SIG-M5 (cell line): ENCODE results near the gene RPS25.
"Not testable (repeated sequence)": the region's sequence is repeated elsewhere in the genome, so short reads cannot be mapped to it uniquely, and the experiment has no call there.

Experiments used
- DNase-seq: peaks from one replicate; lab custom pipeline; 2025; lab: John Stamatoyannopoulos, UW

The RPS25 gene

DNA sequence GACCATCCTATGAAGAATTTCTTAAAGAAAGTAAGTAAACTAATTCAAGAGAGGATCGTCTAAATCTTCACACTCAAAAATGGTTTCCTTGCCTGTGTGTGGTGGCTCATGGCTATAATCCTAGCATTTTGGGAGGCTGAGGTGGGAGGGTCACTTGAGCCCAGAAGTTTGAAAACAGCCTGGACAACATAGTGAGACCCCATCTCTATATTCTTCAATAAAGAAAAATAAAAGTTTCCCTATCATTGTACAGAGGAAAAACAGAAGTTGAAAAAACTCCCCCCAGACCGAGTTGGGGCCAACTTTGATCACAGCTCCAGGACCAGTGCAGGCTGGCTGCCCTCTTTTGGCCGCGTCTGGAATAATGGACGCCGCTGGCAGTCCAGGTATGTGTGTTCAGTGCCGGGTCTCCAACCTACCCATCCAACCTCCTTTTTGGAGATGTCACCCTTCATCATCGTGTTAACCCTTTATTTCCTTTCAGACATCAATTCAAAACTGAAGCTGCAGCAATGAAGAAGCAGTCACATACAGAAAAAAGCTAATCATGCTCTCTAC, 3.0 kb downstream of the RPS25 start:
- DNase-seq, result no peak

DNA sequence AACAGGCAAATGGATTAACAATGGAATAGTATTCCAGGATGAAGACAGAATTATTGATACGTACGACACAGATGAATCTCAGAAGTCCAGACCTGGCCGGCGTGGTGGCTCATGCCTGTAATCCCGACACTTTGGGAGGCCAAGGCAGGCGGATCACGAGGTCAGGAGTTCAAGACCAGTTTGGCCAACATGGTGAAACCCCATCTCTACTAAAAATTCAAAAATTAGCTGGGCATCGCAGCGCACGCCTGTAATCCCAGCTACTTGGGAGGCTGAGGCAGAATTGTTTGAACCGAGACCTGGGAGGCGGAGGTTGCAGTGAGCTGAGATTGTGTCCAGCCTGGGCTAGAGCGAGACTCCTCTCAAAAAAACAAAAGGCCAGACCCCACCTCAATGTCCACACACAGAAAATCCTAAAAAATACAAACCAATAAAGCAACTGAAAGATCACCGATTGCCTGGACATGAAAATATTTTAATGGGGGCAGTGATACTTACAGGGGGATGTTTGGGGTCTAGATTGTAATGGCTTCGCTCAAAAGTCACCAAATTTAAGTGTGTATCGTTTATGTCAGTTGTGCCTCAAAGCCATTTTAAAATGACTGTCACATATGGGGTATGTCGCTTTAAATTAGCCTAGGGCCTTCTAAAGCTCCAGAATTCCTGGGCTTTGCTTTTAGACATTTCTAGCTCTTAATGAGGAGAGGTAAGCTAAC, 3.8 kb downstream of the RPS25 start:
- no peak for DNase-seq

DNA sequence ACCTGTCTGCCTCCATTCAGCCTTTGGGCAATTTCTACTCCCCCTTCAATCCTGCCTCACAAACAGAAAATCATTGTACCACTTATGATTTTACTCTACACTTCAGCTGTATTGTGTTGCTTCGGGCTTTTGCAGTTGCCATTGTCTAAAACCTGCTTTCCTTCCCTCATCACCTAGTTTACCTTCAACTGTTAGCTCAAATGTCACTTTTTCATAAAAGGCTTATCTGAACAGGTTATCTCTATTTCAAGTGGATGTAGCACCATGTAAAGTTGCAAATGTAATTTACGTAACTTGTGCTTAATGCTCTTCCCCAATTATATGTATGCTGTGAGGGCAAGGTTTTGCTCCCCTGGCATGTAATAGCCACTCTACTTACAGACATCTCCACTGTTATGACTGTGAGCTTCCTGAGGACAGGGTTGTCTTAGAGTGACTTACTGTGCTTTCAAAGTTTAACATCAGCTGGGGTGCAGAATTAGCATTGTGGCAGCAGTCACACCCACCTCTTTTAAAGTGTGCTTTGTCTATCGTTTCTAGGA, 5.4 kb downstream of the RPS25 start:
- no peak for DNase-seq

DNA sequence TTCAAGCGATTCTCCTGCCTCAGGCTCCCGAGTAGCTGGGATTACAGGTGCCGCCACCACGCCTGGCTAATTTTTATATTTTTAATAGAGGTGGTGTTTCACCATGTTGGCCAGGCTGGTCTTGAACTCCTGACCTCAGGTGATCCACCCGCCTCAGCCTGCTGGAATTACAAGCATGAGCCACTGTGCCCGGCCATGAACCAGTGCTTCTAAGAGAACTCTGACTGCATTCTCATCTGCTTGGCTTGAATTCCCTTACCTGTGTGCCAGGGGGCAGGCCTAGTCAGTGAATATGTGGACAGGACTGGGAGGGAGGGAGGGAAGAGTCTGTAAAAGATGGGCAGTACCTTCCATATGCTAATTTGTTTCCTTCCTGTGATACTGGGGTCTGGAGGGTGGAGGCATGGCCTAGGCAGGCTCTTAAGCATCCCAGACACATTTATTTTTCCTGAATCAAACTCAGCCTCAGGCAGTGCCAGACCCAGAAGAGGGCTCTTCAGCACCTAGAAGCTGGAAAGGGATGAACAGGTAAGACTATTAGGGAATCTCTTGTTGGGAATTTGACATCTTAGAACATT, 6.6 kb downstream of the RPS25 start:
- no peak for DNase-seq

DNA sequence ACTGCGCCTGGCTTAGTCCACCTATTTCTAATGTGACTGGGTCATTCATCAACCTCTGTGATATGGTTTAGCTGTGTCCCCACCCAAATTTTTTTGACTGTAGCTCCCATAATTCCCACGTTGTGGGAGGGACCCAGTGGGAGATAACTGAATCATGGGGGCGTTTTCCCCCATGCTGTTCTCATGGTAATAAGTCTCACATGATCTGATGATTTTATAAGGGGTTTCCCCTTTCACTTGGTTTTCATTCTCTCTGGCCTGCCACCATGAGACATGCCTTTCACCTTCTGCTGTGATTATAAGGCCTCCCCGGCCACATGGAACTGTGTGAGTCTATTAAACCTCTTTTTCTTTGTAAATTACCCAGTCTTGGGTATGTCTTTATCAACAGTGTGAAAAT, 11.5 kb downstream of the RPS25 start:
- DNase-seq, result no peak

DNA sequence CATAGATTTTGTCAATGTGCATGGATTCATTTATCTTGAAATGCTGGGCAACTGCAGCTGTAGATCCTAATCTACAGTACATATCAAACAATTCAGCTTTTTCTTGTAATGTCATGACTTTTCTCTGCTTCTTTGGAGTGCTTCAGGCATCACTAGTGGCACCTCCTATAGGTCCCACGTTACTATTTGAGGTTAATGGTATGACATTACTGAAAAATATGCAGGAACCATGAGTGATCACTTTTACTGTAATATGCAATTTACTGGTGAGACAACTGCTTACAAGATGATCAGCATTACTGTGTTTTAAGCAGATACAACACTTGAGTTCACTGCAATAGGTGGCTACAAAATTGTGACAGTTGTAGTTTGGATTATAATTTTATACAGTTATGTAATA, 17.2 kb downstream of the RPS25 start:
- no peak for DNase-seq

DNA sequence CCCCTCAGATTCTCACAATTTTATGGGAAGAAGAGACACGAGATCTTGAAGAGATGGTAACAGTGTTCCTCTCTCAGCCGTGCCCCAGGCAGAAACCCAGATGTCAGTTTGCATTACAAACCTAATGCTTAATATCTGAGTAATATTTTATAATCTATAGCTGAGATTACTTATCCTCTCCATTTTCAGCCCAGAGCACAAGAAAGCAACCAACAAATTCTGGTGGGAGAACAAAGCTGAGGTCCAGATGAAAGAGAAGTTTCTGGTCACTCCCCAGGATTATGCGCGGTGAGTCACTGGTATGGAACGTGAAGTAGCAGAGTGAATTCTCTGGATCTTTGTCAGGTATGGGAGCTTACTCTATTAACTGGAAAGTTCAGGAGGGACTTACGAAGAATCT, 19.3 kb downstream of the RPS25 start:
- DNase-seq, result no peak

DNA sequence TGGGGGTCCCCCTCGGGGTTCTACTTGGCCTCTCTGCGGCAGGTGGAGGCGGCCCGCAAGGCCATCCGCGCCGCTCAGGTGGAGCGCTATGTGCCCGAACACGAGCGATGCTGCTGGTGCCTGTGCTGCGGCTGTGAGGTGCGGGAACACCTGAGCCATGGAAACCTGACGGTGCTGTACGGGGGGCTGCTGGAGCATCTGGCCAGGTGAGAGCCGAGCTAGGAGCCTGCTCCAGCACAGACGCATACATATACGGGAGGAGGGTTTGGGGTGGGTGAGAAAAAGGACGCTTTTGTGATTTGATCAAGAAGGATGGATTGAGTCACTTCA, 19.8 kb downstream of the RPS25 start:
- no peak for DNase-seq

DNA sequence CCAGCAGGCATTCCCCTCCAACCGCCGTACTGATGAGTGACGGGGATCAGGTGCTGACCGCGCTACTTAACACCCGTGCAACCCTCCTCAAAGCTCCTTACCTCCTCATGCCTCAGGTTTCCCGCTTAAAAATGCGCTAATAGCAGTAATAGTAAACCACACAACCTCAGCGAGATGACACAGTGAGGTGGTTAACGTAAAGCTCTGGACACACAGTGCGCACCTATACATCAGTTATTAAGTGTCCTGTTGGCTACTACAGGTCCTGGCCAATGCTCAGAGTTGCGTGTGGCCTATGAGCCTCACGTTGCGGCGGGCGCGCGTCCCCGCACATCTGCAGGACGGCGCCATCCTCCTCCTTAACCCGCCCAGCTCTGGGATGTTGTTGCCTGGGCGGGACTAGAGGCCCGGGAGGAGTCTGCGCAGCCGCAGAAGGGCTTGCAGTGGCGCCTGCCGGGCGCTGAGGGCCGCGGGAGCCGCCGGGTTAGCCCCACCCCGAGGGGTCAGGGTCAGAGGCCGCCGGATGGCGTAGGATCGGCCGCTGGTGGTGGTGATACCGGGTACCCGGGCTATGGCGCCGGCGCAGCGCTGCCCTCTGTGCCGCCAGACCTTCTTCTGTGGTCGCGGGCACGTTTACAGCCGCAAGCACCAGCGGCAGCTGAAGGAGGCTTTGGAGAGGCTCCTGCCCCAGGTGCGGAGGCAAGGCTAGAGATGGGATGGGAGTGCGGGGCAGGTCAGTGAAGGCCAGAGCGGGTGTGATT, 20.3 kb downstream of the RPS25 start, which contains the start of gene CENATAC:
TSS of gene CENATAC (plus strand) at position 512 of the 761 bp plus-strand sequence. CDS start at position 572, 60 bp downstream.
- DNase-seq, result no peak

DNA sequence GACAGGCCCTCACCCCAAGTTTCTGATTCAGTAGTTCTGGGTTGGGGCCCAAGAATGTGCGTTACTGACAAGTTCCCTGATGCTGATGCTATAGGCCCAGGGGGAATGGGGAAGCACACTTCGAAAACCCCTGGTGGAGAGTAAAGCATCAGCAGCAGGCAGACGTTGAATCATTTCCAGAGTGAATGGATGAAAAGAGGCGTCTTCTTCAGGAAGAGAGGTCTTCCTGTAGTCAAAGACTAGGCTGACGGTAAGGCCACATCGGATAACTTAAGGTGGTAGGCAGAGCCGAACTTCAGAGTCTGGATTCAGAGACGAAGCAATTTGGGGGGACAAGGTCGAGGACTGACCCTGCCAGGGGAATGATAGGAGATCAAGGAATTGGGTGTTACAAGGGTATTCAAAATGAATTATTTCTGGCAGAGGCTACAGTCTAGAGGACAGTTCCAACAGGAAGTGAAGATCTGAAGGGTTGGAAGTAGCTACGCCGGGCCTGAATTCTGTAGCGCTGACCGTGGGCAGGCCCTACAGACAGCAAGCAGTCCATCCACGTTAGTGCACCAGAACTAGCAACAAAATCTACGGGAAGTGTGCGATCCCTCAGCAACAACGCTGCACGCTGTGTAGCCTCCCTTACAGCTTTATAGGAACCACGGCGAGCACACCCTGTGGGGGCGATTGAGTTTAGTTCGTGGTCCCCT, 21.1 kb downstream of the RPS25 start:
- no peak for DNase-seq

DNA sequence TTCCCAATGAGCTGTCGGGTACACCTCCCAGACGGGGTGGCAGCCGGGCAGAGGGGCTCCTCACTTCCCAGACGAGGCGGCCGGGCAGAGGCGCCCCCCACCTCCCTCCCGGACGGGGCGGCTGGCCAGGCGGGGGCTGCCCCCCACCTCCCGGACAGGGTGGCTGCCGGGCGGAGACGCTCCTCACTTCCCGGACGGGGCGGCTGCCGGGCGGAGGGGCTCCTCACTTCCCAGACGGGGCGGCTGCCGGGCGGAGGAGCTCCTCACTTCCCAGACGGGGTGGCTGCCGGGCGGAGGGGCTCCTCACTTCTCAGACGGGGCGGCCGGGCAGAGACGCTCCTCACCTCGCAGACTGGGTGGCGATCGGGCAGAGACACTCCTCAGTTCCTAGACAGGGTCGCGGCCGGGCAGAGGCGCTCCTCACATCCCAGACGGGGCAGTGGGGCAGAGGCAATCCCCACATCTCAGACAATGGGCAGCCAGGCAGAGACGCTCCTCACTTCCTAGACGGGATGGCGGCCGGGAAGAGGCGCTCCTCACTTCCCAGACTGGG, 26.6 kb downstream of the RPS25 start:
- DNase-seq, result not testable (repeated sequence)

DNA sequence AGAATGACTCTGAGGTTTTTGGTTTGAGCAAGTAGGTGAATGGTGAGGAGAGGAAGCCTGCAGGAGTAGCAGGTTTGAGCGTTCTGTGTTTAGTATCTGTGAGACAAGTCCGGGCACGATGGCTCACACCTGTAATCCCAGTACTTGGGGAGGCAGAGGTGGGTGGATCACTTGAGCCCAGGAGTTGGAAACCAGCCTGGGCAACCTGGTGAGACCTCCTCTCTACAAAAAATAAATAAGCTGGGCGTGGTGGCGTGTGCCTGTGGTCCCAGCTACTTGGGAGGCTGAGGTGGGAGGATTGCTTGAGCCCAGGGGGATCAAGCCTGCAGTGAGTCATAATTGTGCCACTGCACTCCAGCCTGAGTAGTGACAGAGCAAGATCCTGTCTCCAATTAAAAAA, 29.9 kb downstream of the RPS25 start:
- DNase-seq, result no peak

DNA sequence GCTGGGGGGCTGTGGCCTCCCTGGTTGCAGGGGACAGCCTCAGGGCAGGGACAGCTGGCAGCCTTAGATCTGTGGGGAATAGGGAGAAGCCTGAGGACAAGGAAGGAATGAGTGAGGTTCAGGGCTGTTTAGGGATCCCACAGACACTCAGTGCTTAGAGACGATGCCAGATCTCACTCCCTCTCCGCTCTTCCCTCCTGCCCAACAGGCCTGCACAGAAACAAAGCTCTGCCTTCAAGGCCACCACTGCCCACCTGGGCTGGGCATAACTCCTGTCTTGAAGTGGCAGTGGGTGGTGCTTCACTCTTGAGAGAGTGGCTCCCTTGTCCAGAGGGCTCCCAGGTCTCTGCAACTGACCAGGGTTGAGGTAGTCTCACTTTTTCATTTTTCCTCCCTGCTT, 33.3 kb downstream of the RPS25 start:
- DNase-seq, result no peak

DNA sequence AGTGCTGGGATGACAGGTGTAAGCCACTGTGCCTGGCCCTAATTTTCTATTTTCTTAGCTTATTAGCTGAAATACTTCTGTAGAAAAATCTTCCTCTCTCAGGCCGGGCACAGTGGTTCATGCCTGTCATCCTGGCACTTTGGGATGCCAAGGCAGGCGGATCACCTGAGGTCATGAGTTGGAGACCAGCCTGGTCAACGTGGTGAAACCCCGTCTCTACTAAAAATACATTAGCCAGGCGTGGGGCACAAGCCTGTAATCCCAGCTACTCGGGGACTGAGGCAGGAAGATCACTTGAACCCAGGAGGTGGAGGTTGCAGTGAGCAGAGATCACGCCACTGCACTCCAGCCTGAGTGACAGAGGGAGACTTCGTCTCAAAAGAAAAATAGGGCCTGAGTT, 33.8 kb downstream of the RPS25 start:
- not testable (repeated sequence) for DNase-seq

DNA sequence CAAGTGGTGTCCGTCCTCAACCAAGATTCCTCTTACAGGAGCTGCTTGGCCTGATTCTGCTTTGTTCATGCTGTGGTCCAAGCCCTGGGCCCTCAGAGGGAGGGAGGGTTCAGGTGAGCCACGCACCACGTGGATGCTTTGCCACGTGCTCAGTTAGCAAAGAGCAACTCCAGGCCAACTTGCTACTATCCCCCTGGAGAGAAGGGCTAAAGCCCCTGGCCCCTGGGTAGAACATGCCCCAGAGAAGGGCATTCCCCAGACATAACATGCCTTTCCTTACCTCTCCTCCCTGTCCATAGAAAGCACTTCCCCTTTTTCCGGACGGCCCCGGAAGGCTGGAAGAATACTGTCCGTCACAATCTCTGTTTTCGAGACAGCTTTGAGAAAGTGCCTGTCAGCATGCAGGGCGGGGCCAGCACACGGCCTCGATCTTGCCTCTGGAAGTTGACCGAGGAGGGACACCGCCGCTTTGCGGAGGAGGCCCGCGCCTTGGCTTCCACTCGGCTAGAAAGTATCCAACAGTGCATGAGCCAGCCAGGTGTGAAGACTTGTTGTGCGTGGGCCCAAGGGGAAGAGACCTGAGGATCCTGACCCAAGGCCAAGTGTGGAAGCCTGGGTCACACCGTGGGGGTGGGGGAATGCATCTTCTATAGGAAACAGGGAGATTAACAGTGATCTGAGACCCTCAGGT, 37.8 kb downstream of the RPS25 start:
- DNase-seq, result no peak

DNA sequence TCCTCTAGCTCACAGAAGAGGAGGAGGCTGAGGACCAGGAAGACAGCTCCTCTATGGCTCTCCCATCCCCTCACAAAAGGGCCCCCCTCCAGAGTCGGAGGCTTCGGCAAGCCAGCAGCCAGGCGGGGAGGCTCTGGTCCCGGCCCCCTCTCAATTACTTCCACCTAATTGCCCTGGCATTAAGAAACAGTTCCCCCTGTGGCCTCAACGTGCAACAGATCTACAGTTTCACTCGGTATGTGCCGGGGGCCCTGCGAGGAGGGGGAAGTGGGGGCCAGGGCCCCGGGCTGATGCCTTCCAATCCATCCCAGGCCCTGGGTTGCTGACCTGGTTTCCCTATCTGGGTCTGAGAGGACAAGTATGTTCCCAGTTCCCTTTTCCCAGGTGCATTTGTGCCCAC, 38.7 kb downstream of the RPS25 start:
- no peak for DNase-seq

DNA sequence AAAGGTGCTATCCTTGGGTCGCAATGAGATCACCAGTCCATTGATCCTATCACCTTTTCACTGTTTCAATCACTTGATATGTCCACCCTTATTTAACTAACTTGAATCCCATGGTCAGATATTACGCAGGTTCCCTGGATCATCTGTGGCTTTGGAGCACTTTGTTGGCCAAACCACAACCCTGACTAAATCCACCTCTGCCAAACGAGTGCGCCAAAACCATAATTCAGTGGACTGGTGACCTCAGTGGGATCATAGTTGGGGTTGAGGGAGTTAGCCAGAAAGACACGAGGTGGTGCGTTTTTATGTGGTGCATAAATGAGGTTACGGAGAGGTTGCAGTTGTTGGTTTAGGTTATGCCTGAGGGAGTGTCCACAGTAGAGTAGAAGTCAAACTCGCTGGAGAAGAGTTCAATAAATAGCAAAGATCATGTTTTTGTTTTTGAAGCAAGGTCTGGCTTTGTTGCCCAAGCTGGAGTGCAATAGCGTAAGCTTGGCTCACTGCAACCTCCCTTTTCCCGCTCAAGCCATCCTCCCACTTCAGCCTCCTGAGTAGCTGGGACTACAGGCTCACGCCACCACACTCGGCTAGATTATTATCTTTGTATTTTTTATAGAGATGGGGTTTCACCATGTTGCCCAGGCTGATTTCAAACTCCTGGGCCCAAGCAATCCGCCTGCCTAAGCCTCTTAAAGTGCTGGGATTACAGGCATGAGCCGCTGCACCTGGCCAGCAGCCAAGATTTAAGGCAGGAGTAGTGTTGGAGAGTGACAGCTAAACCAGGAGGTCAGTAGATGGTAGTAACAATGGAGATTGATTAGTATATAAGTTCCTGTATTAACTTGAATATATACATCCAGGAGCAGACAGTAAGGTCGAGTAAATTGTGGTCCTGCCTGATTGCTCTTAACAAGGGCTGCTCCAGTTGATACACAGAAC, 42.1 kb downstream of the RPS25 start:
- DNase-seq, result no peak

DNA sequence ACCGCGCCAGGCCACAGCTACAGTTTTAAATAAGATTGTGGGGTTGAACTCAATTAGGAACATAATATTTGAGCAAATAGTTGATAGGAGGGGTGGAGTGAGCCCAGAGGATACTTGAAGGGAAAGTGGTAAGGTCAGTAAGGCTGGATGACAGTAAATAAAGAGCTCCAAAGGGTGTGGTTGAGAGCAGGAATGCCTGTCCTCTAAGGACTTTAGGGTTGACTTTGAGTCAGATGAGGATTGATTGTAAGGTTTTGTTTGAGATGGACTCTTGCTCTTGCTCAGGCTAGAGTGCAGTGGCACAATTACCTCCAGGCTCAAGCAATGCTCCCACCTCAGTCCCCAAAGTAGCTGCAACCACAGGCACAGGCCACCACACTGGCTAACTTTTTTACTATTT, 44.2 kb downstream of the RPS25 start:
- DNase-seq, result no peak

DNA sequence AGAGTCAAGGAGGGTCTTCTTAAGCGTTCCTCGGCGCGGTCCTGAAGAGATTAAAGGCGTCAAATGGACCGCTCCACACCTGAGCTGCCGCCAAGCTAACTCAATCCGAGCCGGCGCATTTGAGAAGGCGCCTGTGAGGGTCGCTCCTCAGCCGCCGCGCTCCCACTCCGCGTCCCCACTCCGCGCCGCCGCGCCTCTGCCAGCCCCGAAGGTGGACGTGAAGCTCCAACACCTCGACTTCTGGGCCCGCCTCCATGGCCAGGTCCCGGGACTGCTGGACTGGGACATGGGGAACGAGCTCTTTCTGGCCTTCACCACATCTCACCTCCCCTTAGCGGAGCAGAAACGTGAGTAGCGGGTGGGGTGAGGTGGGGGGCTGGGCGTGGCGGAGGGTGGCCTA, 46.5 kb downstream of the RPS25 start, which contains the start of gene FOXR1:
TSS of gene FOXR1 (plus strand) at position 116 of the 400 bp plus-strand sequence. CDS start at position 287, 171 bp downstream.
- DNase-seq, result no peak

DNA sequence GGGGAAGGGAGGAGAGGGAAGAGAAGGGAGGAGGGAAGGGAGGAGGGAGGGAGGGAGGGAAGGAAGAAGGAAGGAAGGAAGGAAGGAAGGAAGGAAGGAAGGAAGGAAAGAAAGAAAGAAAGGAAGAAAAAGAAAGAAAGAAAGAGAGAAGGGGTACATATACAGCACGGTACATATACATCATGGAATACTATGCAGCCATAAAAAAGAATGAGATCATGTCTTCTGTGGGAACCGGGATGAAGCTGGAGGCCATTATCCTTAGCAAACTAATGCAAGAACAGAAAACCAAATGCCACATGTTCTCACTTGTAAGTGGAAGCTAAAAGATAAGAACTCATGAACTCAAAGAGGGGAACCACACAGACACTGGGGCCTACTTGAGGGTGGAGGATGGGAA, 48.6 kb downstream of the RPS25 start:
- not testable (repeated sequence) for DNase-seq
